HG03432 (cell line): ENCODE measurements around the gene VGLL4.

ENCODE experiments used
- ATAC-seq: cut with Tn5 transposase; IDR thresholded peaks from one replicate; pipeline ENCODE4 v1.9.1; 2021; ENCODE audit warnings: mild to moderate bottlenecking, moderate library complexity; ENCODE audit not compliant: unreplicated experiment

VGLL4 gene

GRCh38 chr3:11554666-11555065 lies 89.0 kb downstream of the VGLL4 start:
- ATAC-seq, result no peak

DNA sequence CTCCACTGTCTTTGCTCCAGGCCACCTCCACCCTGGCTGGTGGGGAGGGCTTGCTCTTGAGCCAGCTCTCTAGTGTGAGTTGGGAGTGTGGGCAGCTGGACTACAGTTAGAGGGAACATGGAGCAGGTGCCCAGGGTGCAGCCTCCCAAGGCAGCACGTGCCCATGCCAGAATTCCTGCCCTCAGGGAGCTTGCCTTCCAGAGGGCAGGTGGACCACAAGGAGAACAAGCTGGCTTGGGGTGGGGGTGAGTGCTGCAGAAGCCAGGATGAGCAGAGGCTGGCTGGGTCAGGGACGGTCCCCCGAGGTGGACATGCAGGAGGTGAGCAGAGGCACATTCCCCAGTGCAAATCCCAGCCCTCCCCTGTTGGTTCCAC lies 89.5 kb downstream of the VGLL4 start:
- no peak for ATAC-seq

GRCh38 chr3:11553436-11554235 lies 90.1 kb downstream of the VGLL4 start:
- no peak for ATAC-seq

- ATAC-seq, result no peak
Observed at GRCh38 chr3:11552289-11553264, 91.1 kb downstream of the VGLL4 start.

DNA sequence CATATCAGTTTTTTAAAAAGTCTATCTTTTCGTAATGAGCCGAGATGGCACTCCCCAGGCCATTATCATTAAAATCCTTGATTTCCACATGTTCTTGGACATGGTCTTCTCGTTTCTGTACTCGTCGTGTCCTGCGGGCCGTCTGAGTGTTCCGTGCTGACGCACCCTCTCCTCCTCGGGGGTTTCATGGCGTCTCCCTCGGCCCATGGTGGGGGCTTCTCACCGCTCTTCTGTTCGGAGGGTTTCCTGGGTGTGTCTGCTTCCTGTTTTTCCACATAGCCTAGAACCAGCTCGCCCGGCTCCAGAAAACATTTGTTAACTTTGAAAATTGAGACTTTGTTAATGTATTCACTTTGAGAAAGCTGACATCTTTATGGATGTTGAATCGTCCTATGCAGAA lies 92.7 kb downstream of the VGLL4 start:
- ATAC-seq, result no peak

GRCh38 chr3:11549580-11550140 lies 94.1 kb downstream of the VGLL4 start:
- no peak for ATAC-seq

DNA sequence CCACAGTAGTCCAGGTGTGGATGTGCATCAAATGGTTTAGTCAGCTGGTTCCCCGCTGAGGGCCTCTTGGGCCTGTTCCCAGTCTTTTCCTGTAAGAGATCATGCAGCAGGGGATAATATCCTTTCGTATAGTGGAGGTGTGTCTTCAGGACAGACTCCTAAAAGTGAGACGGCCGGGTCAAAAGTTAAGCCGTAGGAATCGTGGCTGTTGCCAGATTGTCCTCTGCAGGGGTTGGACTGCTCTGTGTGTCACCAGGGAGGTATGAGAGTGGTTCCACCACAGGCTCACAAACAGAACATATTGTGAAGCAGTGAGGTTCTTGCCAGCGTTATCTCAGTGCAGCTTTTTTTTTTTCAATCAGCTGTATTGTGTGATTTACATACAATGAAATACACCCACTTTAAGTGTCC lies 95.0 kb downstream of the VGLL4 start:
- ATAC-seq, result no peak

DNA sequence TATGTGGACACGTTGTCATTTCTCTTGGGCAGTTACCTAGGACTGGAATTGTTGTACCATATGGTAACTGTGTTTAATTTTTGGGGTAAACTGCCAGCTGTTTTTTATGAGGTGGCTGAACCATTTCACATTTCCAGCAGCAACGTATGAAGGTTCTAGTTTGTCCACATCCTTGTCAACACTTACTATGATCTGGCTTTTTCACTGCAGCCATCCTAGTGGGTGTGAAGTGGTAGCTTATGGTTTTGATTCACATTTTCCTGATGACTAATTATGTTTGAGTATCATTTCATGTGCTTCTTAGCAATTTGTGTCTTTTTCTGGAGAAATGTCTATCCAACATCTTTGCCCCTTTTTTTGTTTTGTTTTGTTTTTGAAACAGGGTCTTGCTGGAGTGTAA lies 96.2 kb downstream of the VGLL4 start:
- ATAC-seq, result no peak

- no peak for ATAC-seq
Observed at GRCh38 chr3:11546657-11547302, 96.9 kb downstream of the VGLL4 start.

GRCh38 chr3:11545186-11545851 lies 98.4 kb downstream of the VGLL4 start:
- no peak for ATAC-seq

- no peak for ATAC-seq
Observed at GRCh38 chr3:11544412-11545181, 99.1 kb downstream of the VGLL4 start.

- no peak for ATAC-seq
Observed at GRCh38 chr3:11543948-11544387, 99.7 kb downstream of the VGLL4 start.

DNA sequence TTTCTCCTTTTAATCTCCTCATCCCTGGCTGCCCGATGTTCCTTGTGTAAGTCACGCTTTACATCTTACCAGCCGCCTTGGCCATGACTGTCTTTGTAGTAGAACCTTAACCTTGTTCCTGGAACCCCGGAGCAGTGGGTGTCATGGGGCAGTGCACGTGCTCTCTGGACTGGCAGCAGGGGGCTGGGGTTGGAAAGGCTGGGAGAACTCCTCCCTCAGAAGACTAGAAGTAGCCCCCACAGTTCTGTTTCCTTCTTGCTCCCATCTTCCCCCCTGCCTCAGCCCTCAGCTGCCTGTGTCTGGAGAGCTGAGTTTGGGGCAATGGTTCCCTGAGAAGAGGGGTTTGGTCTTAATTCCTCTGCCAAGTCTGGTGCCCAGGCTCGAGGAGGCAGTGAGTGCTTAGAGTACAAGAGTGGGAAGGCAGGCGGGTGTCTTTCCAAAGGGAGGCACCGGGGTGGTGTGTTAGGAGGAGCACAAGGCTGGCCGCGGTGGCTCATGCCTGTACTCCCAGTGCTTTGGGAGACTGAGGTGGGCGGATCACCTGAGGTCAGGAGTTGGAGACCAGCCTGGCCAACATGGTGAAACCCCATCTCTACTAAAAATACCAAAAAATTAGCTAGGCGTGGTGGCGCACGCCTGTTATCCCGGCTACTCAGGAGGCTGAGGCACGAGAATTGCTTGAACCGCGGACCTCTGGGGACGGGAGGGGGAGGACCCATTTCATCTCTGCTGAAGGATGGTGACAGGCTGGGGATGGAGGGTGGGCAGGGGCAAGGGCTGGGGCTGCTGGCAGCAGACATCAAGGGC lies 100.4 kb downstream of the VGLL4 start:
- ATAC-seq, result no peak

DNA sequence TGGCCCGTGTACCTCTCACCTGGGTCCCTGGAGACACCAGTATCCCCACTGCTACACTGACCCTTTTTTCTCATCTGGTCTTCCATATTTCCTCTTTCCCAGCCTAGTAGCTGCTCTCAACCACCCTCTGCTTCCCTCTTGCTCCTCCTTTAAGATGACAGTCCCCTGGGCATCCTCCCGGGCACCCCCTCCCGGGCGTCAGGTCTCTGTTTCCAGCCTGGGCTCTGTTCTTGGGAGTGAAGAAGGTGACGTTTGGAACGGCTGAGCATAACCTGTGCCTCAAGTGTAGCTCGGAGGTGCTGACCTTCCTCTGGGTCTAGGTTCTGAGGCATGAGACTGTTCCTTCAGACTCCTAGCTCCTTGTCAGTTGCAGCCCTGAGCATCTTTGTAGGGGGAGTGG lies 101.2 kb downstream of the VGLL4 start:
- no peak for ATAC-seq

- no peak for ATAC-seq
Observed at GRCh38 chr3:11541321-11542303, 102.1 kb downstream of the VGLL4 start.

DNA sequence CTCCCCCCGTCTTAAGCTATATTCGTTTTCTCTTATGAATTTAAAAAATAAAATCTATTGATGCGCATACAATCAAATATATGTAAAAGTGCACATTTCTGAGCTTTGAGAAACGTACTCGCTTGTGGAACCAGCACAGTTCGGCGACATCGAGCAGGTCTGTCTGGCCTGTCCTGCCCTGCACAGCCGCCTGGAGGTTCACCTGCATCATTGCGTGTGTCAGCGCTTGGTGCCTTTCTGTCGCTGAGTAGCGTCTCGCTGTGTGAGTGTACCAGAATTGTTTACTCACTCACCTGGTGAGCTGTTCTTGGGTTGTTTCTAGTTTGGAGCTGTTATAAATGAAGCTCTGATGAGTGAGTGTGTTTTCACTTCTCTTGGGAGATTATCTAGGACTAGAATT lies 104.0 kb downstream of the VGLL4 start:
- no peak for ATAC-seq

DNA sequence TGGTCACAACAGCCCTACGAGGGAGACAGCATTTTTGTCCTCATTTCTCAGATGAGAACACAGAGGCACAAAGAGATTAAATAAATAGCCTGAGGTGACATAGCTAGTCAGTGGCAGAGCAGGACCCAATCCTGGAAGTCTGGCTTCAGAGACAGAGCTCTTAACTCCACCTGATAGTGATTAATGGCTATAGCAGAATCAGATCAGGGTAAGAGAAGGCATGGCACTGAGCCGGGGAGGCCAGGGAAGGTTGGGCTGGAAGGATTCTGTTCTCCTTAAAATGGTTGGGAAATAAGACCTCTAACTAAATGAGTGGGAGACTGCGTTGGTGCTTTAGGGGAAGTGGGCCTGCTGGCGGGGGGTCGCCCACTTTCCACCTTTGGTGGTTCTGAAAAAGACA lies 104.5 kb downstream of the VGLL4 start:
- no peak for ATAC-seq

DNA sequence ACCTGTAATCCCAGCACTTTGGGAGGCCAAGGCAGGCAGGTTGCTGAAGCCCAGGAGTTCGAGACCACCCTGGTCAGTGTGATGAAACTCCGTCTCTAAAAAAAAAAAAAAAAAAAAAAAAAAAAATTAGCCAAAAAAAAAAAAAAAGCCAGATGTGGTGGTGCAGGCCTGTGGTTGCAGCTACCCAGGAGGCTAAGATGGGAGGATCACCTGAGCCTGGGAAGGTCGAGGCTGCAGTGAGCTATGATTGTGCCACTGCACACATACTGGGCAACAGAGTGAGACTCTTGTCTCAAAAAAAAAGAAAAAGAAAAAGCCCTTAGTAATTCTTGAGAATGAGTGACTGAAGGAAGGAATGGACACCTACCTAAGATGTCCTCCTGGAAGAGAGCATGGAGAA lies 105.1 kb downstream of the VGLL4 start:
- ATAC-seq, result no peak
